ENCODE measurements around the gene CAMK1G. TPM values are rescaled to one million over a fixed set of nuclear protein-coding genes. Genes with fewer than 3 reads are reported as not detected.

CAMK1G gene
- total and polyA plus RNA-seq, 10 of the 15 experiments (the other 5 are each of a cell fraction or from before 2014, with no cell fraction given): 0.18 to 0.20 TPM; not detected in 8

GRCh38 chr1:209534496-209535250 is 48.8 kb upstream of the CAMK1G start:
- Histone ChIP-seq H3K4me2 (ENCODE audit: control insufficient read depth, insufficient read depth) (no peak overlapping the region), H3K9me3 (replicated peaks; ENCODE audit: control insufficient read depth, insufficient read depth, low read length) (no peaks in the 10 kb centered on the region), H4K20me1 (ENCODE audit: control insufficient read depth, insufficient read depth) (no peaks in the 10 kb centered on the region; the same call in 1 of the 2 replicates), H3K79me2 (ENCODE audit: control insufficient read depth, insufficient read depth, low read length) (no peaks in the 10 kb centered on the region), H3K27ac (ENCODE audit: control insufficient read depth, insufficient read depth) (no peak overlapping the region), H2AFZ (ENCODE audit: control insufficient read depth, low read depth, low read length) (no peak overlapping the region), H3K36me3 (ENCODE audit: control insufficient read depth in 2 of 2, insufficient read depth in 2 of 2, low read length in 1 of 2) (no peaks in the 10 kb centered on the region), H3K27me3 (replicated peaks in 1 of 2; ENCODE audit: control insufficient read depth in 2 of 2, insufficient read depth in 2 of 2, low read length in 1 of 2) (peaks cover 2 to 3% of the 10 kb centered on the region in 2 experiments; a peak in 2 of 4 replicates), H3K9ac (ENCODE audit: control insufficient read depth, insufficient read depth, low read length) (no peak overlapping the region), H3K4me1 (ENCODE audit: control insufficient read depth, insufficient read depth, low read length) (no peaks in the 10 kb centered on the region), H3K4me3 (no peak overlapping the region)
- FAIRE-seq (no peak), DNase-seq (ENCODE audit: low read depth, low spot score) (no peak), ATAC-seq (peak; percentile 18; the same call in 1 of the 3 replicates)
- intact Hi-C loops (cut with micrococcal nuclease; ENCODE audit: unreplicated experiment): no loop called here
- WGBS (ENCODE audit: insufficient coverage, insufficient replicate concordance, low lambda C conversion rate, missing lambda C conversion rate): 0% methylated on average over 8 of the region's 8 CpGs
- SMC1A ChIA-PET (ENCODE audit: uncharacterized antibody, unreplicated experiment): no interaction called here
- in situ Hi-C loops (cut with MboI): no loop called here
- CTCF ChIA-PET: interaction anchor here (1.3 kb wide), 1 partner anchor 42 kb away, joined by 3 read pairs; no protein-coding TSS in a partner anchor
- POLR2A ChIA-PET: no interaction called here
- BruUV-seq (replicated peaks): no TSS peak
- TF ChIP-seq SPI1 (IDR thresholded peaks at IDR 0.05; ENCODE audit: borderline replicate concordance, insufficient read depth, low read depth, low read length) (peak; percentile 53), POU2F2 (IDR thresholded peaks at IDR 0.05; ENCODE audit: borderline replicate concordance, low read depth, low read length) (no peak)
- RAD21 ChIA-PET (ENCODE audit: unreplicated experiment): no interaction called here

- H4K20me1 ChIP-seq (ENCODE audit: control insufficient read depth, insufficient read depth): no peaks in the 10 kb centered on the region; the same call in 1 of the 2 replicates
- BruUV-seq (replicated peaks): no TSS peak
- no peak overlapping the region for H2AFZ ChIP-seq (ENCODE audit: control insufficient read depth, low read depth, low read length)
- 0% methylated on average over 2 of the region's 2 CpGs for WGBS (ENCODE audit: insufficient coverage, insufficient replicate concordance, low lambda C conversion rate, missing lambda C conversion rate)
- CTCF ChIA-PET: interaction anchor here (1.8 to 2.2 kb wide), 4 partner anchors 9 to 29 kb away, joined by 3 to 5 read pairs (median 4); no protein-coding TSS in a partner anchor
- no peak overlapping the region for H3K4me3 ChIP-seq
- no peak for ATAC-seq
- no peak for DNase-seq (ENCODE audit: low read depth, low spot score)
- H3K27me3 ChIP-seq (replicated peaks in 1 of 2; ENCODE audit: control insufficient read depth in 2 of 2, insufficient read depth in 2 of 2, low read length in 1 of 2): peaks cover 0 to 2% of the 10 kb centered on the region in 2 experiments; a peak in 1 of 4 replicates
- intact Hi-C loops (cut with micrococcal nuclease; ENCODE audit: unreplicated experiment) (no loop called here), in situ Hi-C loops (cut with MboI) (no loop called here)
- no peak for FAIRE-seq
- RAD21 ChIA-PET (ENCODE audit: unreplicated experiment): no interaction called here
- no peaks in the 10 kb centered on the region for H3K9me3 ChIP-seq (replicated peaks; ENCODE audit: control insufficient read depth, insufficient read depth, low read length)
- H3K4me1 ChIP-seq (ENCODE audit: control insufficient read depth, insufficient read depth, low read length): no peaks in the 10 kb centered on the region
- no peaks in the 10 kb centered on the region for H3K79me2 ChIP-seq (ENCODE audit: control insufficient read depth, insufficient read depth, low read length)
- no peak overlapping the region for H3K27ac ChIP-seq (ENCODE audit: control insufficient read depth, insufficient read depth)
- POLR2A ChIA-PET: no interaction called here
- no peaks in the 10 kb centered on the region for H3K36me3 ChIP-seq (ENCODE audit: control insufficient read depth in 2 of 2, insufficient read depth in 2 of 2, low read length in 1 of 2)
- H3K9ac ChIP-seq (ENCODE audit: control insufficient read depth, insufficient read depth, low read length): no peak overlapping the region
- no peak overlapping the region for H3K4me2 ChIP-seq (ENCODE audit: control insufficient read depth, insufficient read depth)
- SMC1A ChIA-PET (ENCODE audit: uncharacterized antibody, unreplicated experiment): interaction anchor here (0.9 kb wide), 1 partner anchor 8 kb away, joined by 3 read pairs; no protein-coding TSS in a partner anchor
- TF ChIP-seq ZBTB40 (IDR thresholded peaks at IDR 0.05; ENCODE audit: borderline replicate concordance) (no peak), GABPA (IDR thresholded peaks at IDR 0.05; ENCODE audit: low read depth) (no peak), ZZZ3 (IDR thresholded peaks at IDR 0.05; ENCODE audit: control insufficient read depth, insufficient read length, low read depth) (no peak), SMAD1 (IDR thresholded peaks at IDR 0.05; ENCODE audit: low read depth, partially characterized antibody) (no peak), SPI1 (IDR thresholded peaks at IDR 0.05; ENCODE audit: borderline replicate concordance, insufficient read depth, low read depth, low read length) (no peak), CHD1 (IDR thresholded peaks at IDR 0.05; ENCODE audit: low read depth, low read length) (no peak), TAF1 (IDR thresholded peaks at IDR 0.05; ENCODE audit: borderline replicate concordance, low read depth, low read length) (no peak), TCF12 (IDR thresholded peaks at IDR 0.05; ENCODE audit: low read depth, low read length) (no peak), FOS (IDR thresholded peaks at IDR 0.05; ENCODE audit: borderline replicate concordance, extremely low read depth, insufficient read length) (no peak)
Observed at GRCh38 chr1:209536843-209537242, 46.7 kb upstream of the CAMK1G start.

All from GM12878 (cell line).